ENCODE data around the gene SLCO2B1.

Gene SLCO2B1

DNA sequence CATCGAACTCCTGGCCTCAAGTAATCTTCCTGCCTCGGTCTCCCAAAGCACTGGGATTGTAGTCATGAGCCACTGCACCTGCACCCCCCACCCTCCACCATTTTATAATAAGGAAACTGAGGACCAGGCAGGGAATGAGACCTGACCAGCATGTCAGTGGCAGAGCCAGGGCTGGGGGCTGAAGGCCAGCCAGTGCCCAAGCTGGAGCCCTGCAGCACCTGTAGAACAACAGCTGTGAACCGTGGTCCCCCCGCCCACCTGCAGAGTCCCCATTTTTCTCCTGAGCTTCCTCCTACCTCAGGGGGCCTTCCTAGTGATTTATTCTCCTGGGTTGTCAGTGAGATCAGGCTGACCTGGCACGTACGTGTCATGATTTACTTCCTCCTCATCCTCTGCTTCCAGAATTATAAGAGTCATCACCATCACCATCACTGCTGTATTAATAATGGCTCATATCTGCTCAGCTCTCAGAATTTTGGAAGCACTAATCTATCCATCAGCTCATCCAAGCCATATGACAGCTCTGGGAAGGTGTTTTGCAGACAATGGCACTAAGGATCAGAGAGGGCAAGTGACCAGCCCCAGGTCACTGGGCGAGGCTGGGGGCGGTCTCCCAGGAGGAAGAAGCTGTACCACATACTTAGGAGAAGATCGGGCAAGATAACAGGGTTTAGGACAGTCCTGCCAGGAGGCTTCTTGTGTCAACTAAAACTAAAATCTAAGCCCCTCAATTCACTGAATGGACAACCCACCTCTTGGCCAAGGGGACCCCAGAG, 5.5 kb upstream of the SLCO2B1 start:
- DNase-seq (ENCODE audit: low spot score) = no peak

- DNase-seq (ENCODE audit: low spot score) = no peak
Observed at GRCh38 chr11:75145972-75146519, 4.9 kb upstream of the SLCO2B1 start.

DNA sequence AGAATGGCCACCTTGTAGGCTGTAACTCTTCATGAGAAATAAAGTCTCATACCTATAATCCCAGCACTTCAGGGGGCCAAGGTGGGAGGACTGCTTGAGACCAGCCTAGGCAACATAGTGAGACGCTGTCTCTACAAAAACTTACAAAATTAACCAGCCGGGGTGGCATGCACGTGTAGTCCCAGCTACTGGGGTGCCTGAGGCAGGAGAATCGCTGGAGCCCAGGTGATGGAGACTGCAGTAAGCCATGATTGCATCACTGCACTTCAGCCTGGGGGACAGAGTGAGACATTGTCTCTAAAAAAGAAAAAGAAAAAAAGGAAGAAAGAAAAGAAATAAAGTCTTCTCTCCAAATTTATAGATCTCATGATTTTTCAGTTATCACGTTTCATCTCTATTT, 4.2 kb upstream of the SLCO2B1 start:
- DNase-seq (ENCODE audit: low spot score) = no peak

DNA sequence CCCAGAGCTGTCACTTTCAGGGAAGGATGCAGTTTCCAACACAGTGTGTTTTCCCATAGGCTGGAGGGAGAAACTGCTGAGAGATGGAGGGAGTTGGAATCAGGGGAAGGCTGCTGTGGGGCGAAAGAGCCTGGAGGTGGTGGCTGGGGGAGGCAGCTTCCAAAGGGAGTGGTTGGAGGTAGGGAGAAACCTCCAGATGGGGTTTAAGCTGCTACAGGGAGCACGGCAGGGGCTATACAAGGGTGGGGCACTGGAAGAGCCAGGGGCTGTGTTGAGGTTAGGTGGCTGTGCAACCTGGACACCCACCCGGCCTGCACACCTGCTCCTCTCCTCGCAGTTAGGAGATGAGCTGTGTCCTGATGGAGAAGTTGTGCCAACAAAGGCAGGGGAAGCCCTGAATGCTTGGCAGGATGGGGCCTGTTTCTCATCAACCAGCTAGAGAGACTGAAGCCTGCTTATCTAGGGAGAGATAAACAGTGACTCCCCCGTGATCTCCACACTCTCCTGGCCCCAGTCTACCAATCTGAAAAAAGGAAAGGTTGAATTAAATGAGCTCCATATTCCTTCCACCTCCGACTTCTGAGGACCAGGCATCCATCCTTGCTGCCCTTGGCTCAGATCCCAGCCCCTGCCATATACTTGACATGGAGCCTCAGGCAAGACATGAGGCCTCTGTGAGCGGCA, 3.6 kb upstream of the SLCO2B1 start:
- DNase-seq (ENCODE audit: low spot score) = no peak

- no peak for DNase-seq (ENCODE audit: low spot score)
Observed at GRCh38 chr11:75147875-75148263, 3.0 kb upstream of the SLCO2B1 start.

DNA sequence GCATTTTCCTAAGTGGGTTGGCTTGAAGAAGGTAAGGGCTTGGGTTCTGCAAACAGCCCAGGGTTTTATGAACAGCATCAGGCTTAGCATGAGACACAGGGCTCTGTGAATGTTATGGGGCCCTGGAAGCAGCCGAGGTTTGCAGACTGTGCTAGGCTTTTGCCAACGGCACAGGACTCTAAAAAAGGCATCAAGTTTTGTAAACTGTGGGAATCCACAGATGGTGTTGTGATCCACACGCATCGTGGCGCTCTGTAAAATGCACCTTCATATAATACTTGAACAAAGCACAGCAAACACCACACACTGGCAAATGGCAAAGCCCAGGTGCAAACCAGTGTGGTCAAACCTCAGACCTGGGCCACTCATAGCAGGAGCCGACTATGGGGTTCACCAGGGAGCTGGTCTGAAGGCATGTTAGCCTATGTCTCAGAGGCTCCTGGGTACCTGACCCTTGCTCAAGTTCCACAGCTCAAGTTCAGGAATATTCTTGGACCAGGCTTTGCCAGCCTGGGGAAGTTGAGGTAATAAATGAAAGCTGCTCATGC, 2.4 kb upstream of the SLCO2B1 start:
- no peak for DNase-seq (ENCODE audit: low spot score)

DNA sequence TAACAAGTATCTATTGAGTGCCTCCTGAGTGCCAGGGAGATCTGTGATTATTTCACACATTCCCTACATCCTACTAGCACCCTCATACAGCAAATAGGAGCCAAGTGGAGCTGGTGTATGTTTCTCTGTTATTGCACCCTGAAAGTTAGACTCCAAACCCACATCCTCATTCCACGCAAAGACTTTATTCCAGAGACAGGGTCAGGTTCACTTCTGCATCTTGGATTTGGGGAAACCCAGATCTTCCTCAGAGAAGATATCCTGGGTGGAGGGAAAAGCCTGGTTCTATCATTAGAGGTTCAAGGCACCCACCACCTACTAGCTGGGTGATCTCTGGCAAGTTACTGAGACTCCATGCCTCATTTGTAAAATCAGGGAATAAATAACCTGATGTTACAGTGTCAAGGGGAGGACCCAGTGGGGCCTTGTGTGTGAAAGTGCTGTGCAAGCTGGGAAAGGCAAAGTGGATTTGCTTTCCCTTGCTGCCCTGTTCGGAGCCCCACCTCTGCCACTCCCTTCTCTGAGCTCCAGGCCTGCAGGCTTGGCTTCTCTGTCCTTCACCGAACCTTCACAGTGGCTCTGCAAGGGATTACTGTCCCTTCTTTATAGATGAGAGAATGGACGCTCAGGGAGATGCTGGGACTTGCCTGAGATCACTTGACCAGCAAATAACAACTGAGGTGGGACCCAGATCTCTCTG, 991 bp upstream of the SLCO2B1 start:
- DNase-seq (ENCODE audit: low spot score) = no peak

- DNase-seq (ENCODE audit: low spot score) = no peak
Observed at GRCh38 chr11:75151346-75152047, 590 bp downstream of the SLCO2B1 start.

GRCh38 chr11:75152090-75152489, 1.2 kb downstream of the SLCO2B1 start:
- no peak for DNase-seq (ENCODE audit: low spot score)

DNA sequence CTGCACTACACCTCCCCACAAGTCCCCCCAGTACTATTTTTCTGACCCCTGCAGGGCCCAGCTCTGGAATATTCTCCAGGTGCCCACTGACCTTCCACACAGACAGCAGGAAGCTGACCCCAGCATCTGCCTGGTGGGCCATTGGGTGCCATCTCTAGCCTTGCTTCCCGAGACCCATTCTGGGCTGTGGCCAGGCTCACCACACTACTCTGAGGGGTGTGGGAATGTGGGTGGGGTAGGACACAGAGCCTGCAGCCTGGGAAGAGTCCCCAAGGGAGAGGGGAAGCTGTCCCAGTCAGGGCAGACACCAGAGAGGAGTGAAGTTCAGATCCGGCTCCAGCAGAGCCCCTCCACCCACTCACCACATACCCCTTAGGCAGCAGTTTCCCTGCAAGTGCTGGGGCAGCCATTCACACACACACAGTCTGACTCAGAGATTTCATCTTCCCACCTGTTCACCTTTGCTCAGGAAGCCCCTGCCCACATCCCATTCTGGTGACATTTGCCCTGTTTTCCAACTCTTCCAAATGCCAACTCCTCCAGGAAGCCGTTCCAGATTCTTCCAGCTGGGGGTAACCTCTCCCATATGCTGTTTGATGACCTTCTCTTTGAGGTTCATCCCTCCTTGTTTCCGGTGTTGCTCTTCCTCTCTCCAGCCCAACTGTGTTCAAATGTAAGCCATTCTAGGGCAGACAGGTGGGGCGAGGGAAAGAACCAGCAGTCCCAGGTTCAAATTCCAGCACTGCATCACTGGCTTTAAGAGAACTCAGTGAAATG, 1.9 kb downstream of the SLCO2B1 start:
- DNase-seq (ENCODE audit: low spot score) = no peak

GRCh38 chr11:75154646-75155569, 4.0 kb downstream of the SLCO2B1 start:
- no peak for DNase-seq (ENCODE audit: low spot score)

- no peak for DNase-seq (ENCODE audit: low spot score)
Observed at GRCh38 chr11:75155570-75156422, 4.9 kb downstream of the SLCO2B1 start.

DNA sequence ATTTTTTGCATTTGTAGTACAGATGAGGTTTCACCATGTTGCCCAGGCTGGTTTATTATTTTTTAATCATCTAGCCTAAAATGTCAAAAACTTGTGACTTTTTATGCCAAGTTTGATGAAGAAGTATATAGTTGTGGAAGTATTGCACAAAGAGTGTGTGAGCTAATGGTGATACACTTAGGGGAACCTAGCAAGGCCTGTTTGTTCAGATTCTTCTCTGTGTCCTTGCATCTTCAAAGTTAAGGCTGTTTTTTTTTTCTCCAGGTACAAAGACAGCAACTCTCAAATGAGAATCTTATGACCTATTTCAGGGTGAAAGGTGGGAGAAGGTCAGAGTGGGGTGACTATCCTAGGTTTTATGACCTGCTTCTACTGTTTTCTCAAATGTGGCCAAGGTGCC, 7.3 kb downstream of the SLCO2B1 start:
- DNase-seq (ENCODE audit: low spot score) = no peak

GRCh38 chr11:75158696-75159150, 7.8 kb downstream of the SLCO2B1 start:
- DNase-seq (ENCODE audit: low spot score) = no peak

DNA sequence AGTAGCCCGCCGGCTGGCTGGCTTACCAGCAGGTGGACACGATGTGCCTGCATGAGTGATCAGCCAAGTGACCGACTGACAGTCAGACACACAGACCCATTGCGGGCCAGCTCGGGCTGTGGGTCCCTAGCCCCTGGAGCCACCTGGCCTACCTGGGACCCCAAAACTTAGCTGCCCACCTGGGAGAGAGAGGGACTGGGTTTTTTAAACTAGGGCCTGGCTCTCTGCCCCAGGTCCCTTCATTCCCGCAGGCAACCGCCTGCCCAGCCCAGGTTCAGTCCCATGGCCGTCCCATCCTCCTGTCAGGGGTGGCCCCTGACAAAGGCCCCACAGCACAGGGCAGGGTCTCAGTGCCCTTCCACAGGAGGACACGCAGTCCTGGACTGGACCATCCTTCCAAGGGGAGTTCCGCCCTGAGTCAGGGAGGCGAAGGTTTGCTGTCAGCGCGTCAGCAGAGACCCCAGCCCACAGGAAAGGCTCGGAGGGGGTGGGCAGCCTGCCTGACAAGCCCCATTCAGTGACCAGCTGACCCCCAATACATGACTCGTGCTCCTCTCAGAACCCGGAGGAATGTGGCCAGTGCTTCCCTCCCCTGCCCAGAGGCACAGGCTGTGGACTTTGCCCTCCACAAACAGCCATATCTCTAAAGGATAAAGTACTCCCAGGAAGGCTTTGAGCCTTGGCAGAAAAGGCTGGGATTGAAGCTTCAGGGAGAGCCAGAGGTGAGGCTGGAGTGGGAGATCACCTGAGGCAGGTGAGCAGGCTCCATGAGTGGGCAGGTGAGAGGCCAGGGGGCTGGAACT, 8.4 kb downstream of the SLCO2B1 start:
- no peak for DNase-seq (ENCODE audit: low spot score)

DNA sequence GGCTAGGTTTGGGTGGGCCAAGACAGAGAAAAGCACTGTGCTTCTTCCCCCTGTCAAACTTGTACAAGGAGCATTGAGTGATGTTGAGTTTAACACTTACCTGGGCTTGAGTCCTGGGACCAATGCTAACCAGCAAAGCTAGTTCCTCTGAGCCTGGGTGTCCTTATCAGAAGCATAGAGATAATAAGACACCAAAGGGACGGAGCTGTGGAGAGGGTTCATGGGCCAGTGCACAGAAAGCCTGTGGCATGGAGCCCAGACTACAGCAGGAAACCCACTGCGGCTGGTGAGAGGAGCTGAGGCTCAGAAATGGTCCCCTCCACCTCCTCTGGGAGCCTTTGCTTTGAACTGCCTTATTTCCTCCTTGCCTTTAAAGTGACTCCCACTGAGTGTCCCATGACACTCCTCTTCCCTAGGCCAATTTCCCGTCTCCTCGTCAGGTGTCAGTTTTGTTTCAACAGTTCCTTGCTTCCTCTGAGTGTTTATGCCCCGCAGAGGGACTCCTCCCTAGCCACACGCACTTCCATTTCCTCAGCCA, 9.4 kb downstream of the SLCO2B1 start:
- no peak for DNase-seq (ENCODE audit: low spot score)

- DNase-seq (ENCODE audit: low spot score) = no peak
Observed at GRCh38 chr11:75160880-75161279, 10.0 kb downstream of the SLCO2B1 start.
